K562 (cell line): ENCODE results near the gene RGS3. TPM values are rescaled to one million over a fixed set of nuclear protein-coding genes. Genes with fewer than 3 reads are reported as not detected.

Experiments
- CREB1 ChIP-seq, 2 experiments: sonication (generic) in 1 of 2; formaldehyde crosslinking in 1 of 2; IDR thresholded peaks; 2 replicates each; pipeline versions ENCODE4 v1.6.1 to v1.8.0; 2012 to 2022; ENCODE audit warnings: inconsistent platforms in 1 of 2, mild to moderate bottlenecking in 1 of 2, missing genetic modification reagents in 1 of 2, moderate library complexity in 1 of 2
- ETV1 ChIP-seq: fragments of 450-650 bp; conservative IDR thresholded peaks from 2 replicates; pipeline ENCODE4 v1.6.1; 2016; ENCODE audit warnings: missing genetic modification characterization, control low read depth, low read depth, missing compliant biosample characterization
- FOXJ2 ChIP-seq: fragments of 200-800 bp; sonication (Bioruptor generic); IDR thresholded peaks from 2 replicates; pipeline ENCODE4 v1.6.1; 2016; ENCODE audit warnings: missing genetic modification characterization, missing compliant biosample characterization
- SMAD1 ChIP-seq: fragments of 150-350 bp; IDR thresholded peaks from 2 replicates; pipeline ENCODE4 v1.6.1; 2014; ENCODE audit warnings: low read length, low read depth; ENCODE audit not compliant: partially characterized antibody
- ZKSCAN8 ChIP-seq: fragments of 200-800 bp; sonication (Bioruptor generic); IDR thresholded peaks from 2 replicates; pipeline ENCODE4 v1.6.1; 2016; ENCODE audit warnings: missing genetic modification characterization, missing compliant biosample characterization
- ZNF280A ChIP-seq: fragments of 450-650 bp; IDR thresholded peaks from 2 replicates; pipeline ENCODE4 v1.6.1; 2018; ENCODE audit warnings: mild to moderate bottlenecking, low read depth; ENCODE audit not compliant: partially characterized antibody
- polyA plus RNA-seq, 8 experiments: library from polyadenylated mRNA; depleted of rRNA in 4 of 8; stranded (reverse) in 5 of 8; unstranded in 3 of 8; fragments of >200 nt; fragmentation: Nextera tagmentation in 2 of 8; fragmentation: Illumina TruSeq in 1 of 8; extraction: Ambion mirVana in 2 of 8; extraction: Trizol in 1 of 8; gene quantifications; 2 replicates each; pipeline versions ENCODE4 v1.2.1 to v1.2.3, GENCODE V29; 2011 to 2014; ENCODE audit warnings: inconsistent platforms in 1 of 8, missing spikeins in 1 of 8
- total RNA-seq, 7 experiments: library from RNA; depleted of rRNA in 6 of 7; stranded (reverse); fragments of >200 nt in 6 of 7; fragmentation: Illumina TruSeq in 2 of 7; extraction: Trizol in 2 of 7; gene quantifications; 2 replicates each; pipeline versions ENCODE4 v1.2.1 to v1.2.3, GENCODE V29; 2011 to 2021; ENCODE audit warnings: low replicate concordance in 1 of 7
- TF ChIP-seq, protein P1 (sequence below): fragments of 250-450 bp; sonication (Bioruptor Pico); IDR thresholded peaks from 2 replicates; pipeline ENCODE4 v1.5.0; 2021; ENCODE audit warnings: mild to moderate bottlenecking, moderate library complexity
- TF ChIP-seq, protein P2 (sequence below), 2 experiments: fragments of 200-800 bp in 1 of 2; sonication (Bioruptor generic) in 1 of 2; sonication (generic) in 1 of 2; formaldehyde crosslinking in 1 of 2; IDR thresholded peaks in 1 of 2; conservative IDR thresholded peaks in 1 of 2; 2 replicates each; pipeline versions ENCODE4 v1.5.0 to v1.6.1; 2016 to 2020; ENCODE audit warnings: missing compliant biosample characterization in 1 of 2, missing genetic modification characterization in 1 of 2, missing genetic modification reagents in 1 of 2

The RGS3 gene
- total and polyA plus RNA-seq, 9 of the 15 experiments (the other 6 are each of a cell fraction or from before 2014, with no cell fraction given): 0.08 to 2.9 (median 0.95) TPM

DNA sequence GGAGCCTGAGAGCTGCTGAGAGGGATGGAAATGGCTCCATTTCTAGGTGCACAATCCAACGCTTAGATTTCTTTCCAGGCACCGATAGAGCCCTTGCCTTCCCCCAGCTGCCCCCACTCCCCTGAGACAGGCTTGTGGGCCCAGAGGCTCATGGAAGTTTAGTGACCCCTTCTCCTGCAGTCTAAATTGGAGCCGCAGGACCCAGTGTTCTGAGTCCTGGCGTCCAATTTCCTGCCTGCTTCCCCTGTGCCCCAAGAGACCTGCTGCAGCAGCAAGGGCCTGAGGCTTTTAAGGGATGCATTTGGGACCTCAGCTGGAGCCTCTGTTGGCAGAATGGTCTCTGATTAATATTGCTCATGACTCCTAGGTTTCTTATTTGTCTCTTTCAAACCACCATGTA lies 61.7 kb downstream of the RGS3 start (continued):
- TF ChIP-seq ZNF280A (no peak), CREB1 (IDR thresholded peaks at IDR 0.05) (no peak), CREB1 (CRISPR knock-in tag; IDR thresholded peaks at IDR 0.05) (no peak), FOXJ2 (tag) (no peak), ZKSCAN8 (no peak), SMAD1 (no peak), ETV1 (no peak)
- TF ChIP-seq, protein P1, sequence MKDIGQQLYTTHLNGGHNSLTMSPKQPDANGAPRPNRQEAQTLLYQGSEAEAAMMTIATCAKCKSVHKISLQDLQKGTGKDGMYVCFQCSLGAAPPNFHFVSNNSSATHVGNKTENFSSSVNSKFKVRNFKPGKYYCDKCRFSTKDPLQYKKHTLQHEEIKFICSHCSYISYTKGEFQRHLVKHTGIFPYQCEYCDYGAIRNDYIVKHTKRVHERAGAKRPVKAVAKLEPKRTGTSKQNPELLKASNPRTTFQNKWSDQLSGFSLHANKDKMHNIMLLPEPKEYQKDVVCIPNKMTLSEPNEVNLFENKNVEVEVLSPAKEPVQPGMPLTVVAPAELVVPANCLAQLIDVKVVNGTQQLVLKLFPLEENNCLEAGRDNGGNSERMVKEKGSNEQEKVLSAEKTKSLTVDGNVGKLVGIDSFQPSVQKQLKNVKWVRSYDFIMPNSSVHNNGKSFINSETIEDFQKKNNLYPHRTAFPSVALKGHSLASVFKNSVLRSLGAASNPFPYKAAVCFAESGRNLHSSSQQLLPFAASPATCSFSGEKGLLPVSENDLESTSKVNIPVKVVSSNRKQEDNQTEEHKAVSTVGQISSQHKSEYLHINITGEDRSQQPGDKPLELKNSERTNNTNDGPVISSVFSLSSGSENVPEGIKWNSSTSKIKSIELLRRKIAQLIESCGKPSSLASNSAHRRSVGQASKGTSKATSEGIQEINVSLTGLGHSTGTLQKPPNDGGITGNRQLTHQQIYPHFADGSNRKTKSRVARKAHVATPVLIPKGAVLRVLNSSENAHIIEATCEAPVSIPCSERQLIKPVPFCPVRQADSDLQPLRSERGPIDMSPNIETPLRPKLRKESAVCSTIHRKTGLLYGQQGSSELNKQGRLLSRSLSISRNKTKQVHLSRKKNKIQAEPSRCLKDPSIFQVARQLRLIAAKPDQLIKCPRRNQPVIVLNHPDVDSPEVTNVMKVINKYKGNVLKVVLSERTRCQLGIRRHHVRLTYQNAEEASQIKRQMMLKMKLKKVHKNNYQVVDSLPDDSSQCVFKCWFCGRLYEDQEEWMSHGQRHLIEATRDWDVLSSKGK (CRISPR knock-in tag): no peak
- TF ChIP-seq, protein P2, sequence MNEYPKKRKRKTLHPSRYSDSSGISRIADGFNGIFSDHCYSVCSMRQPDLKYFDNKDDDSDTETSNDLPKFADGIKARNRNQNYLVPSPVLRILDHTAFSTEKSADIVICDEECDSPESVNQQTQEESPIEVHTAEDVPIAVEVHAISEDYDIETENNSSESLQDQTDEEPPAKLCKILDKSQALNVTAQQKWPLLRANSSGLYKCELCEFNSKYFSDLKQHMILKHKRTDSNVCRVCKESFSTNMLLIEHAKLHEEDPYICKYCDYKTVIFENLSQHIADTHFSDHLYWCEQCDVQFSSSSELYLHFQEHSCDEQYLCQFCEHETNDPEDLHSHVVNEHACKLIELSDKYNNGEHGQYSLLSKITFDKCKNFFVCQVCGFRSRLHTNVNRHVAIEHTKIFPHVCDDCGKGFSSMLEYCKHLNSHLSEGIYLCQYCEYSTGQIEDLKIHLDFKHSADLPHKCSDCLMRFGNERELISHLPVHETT (CRISPR knock-in tag; conservative IDR thresholded peaks at IDR 0.05 in 1 of 2, IDR thresholded peaks at IDR 0.05 in 1 of 2): no peak
